GM21528 (cell line): Measurements from ENCODE around the gene AGBL1.

Experiments
- ATAC-seq: cut with Tn5 transposase; IDR thresholded peaks from one replicate; pipeline ENCODE4 v1.9.1; 2021; ENCODE audit warnings: mild to moderate bottlenecking, moderate library complexity; ENCODE audit not compliant: unreplicated experiment, low FRiP score

AGBL1 gene

DNA sequence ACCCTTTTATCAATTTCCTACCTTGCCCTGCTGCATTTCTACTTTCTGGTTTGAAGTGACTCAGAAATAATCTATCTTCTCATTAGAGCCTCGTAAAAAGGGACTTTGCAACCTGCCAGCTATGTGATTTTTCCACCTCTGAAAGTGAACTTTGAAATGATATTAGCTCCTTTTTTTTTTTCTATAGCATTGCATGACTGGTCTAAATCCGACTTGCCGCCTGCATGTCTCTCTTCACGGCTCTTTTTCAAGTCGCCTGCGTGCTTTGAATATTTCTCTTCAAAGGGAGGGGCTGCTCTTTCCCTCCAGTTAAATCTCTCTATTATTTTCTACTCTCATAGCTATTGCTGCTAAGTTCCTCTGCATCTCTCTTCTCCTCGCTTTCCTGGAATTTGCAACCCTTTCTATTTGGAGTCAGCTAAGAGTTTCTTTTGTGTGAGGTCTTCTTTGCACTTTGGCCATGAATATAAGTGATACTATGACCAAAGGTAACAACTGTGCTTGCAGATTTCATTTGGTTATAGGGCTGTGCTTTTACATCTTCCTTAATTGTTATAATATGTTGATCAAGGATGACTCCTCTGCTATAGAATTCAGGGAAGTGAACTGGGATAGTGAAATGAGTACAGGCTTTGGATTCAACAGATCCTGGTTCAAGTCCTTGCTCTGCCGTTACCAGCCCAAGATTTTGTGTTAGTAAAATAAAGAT lies 541.1 kb downstream of the AGBL1 start:
- ATAC-seq = no peak

DNA sequence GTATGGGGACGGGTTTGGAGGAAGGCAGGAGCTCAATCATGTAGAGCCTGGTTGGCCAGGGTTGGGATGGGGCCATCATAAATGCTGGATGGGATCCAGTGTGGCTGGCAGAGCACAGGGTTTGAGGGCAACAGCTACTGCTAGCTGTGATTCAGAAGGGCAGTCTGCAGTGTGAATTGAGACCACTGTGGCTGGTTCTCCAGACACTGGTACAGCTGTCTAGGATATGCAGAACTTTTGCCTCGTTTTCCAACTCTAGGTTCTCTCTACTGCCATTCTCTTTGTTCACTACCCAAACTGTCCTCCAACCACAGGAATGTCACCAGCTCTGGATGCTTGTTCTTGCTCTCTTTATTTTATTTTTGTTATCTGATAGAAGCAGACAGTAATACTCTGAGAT lies 543.6 kb downstream of the AGBL1 start:
- ATAC-seq = no peak

- ATAC-seq = no peak
These were observed 544.8 kb downstream of the AGBL1 start for GRCh38 chr15:86624261-86625036.

DNA sequence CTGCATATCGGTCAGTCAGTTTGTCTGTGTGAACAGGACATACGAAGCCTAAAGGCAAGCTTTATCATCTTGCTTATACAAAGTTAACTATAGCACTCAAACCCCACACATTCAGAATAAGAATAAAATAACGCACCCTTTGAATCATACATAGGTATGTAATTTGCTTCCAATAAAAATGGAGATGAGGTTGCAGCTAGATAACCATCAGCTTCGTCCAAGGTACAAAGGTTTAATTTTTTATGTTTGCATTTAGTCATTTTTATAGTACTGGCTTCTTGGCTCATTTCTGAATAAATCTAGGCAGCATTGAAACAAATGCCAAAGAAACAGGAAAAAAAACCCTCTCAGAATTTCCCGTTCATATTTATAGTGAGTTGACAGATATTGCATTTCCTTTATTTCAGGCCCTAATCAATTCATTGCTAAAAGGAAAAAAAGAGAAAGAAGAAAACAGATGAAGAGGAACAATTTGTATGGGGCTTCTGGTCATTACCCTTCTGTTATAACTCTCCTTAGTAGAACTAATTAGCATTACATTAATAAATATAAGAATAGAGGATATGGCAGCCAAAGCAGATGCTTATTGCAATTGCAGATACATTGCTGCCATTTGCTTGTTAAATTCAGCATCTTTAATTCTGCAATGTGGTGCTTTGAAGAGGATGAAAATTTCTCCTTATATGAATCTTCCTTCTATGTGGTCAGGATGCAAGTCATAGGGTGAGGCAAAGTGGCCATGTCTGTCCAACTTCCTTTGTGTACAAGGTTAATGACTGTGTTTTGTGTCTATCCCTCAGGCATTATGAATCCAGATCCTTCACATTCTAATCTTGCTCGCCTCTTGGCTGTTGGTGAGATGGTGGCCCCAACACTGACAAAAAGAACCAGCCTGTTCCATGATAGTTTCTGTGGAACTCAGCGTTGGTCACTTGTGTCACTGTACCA lies 550.0 kb downstream of the AGBL1 start:
- ATAC-seq = no peak

DNA sequence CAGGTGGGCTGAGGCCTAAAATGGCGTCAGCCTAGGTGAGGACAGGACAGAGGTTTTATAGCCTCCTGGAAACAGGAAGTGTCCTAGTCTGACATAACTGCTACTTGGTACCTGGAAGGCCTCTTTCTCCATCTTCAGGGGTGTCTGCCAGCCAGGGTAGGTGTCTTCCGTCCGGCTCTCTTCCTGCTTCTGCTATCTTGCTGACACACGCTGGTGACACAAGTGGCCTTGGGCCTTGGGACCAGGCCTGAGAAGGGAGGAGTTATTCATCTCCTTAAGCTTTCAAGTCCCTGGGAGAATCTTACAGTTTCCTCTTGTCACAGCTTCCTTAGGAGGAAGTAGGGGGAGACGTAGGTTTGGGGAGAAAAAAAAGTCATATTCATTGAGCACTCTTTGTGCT lies 551.3 kb downstream of the AGBL1 start:
- ATAC-seq = no peak

DNA sequence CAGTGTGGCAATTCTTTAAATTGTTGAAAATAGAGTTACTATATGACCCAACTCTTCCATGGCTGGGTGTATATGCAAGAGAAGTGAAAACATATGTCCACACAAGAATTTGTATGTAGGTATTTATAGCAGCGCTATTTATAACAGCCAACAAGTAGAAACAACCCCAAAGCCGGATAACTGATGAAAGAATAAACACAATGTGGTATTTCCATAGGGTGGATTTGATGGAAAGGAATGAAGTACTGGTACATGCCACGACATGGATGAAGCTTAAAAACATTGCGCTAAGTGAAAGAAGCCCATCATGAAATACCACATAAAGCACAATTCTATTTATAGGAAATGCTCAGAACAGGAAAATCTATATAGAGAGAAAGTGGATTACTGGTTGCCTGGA lies 554.5 kb downstream of the AGBL1 start:
- ATAC-seq = no peak

DNA sequence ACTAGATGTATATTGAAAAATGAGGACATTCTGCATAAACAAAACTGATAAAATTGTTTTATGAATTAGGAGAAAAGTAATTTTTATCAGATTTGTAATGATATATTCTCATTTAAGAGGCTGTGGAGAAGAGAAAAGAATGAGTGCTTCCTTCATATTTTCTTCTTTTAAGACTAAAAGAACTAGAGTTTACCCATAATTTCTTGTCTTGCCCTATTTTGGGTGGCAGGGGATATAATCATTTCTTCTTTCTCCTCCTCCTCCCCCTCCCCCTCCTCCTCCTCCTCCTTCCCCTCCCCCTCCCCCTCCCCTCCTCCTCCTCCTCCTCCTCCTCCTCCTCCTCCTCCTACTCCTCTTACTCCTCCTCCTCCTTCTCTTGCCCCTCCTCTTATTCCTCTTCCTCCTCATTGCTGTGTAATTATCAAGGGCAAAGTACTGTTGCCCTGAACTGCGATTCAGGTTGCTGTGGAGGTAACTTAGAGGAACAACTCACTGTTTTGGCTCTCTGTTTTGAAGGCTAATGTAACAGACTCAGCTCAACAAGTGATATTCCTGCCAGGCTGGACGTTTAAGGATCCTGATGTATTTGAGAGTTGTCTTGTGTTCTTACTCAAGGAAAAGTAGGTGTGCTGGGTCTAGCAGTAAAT lies 555.4 kb downstream of the AGBL1 start:
- no peak for ATAC-seq

DNA sequence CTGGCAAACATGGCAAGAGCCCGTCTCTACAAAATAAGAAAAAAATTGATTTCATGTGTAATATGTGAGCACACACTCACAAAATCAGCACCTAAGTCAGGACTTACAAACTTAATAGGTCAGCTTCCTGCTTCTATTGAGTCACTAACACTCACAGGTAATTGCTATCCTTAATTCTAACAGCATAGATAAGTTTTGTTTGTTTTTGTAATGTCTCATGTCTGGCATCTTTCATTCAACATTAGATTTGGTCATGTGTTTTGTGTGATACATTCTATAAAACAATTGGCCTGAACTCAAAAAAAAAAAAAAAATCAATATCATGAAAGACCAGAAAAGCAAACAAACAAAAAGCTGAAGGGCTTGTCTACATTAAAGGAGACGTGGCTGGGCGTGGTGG lies 564.7 kb downstream of the AGBL1 start:
- no peak for ATAC-seq

DNA sequence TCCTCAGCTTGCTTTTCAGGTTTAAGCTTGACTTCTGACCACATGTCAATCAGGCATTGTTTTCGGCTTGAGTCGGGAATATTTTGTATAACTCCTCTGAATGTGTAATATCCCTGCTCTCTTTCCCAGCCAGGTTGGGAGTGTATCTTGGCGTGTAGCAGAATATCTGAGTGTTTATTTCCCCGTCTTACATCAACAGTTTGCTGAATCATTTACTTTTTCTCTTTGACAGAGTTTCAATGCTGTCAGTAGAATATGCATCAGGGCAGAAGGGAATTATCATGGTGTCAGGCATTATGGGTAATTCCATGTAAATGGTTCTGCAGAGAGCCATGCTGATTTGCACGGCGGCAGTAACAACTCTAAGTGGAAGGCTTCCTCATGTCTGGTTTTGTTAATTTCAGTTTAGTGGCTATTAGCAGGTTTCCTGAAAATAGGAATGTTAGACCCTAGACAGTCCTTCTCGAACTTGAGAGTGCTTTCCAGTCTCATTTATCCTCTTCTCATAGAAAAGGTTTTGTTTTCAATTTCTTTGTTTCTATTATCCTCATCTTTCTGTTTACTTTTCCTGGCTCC lies 566.3 kb downstream of the AGBL1 start:
- ATAC-seq = no peak

DNA sequence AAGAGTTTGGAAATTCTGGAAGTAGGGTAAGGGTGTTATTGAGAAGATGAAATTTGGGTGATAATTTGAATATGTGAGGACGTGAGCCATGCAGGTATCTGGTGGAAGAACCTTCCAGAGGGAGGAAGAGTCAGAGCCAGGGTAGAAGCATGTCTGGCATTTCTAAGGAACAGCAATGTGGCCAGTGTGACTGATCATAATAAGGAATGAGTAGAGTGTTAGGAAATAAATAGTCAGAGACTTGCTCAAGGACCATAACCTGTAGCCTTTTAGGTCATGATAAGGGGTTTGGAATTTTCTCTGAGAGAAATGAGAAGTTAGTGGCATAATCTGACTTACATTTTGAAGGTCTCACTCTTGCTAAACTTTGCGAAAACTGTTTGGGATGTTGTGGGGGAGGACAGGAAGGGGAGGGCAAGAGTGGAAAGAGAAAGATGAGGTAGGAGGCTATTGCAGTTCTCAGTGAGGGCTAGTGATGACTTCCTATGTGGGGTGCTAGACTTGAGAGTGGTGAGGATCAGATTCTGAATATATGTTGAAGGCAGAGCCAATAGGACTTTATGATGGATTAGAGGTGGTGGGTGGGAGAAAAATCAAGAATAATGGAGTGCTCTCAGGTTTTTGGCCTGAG lies 568.3 kb downstream of the AGBL1 start:
- no peak for ATAC-seq

GRCh38 chr15:86649277-86649676 lies 569.6 kb downstream of the AGBL1 start:
- ATAC-seq = no peak

GRCh38 chr15:86650094-86650493 lies 570.4 kb downstream of the AGBL1 start:
- ATAC-seq = no peak

DNA sequence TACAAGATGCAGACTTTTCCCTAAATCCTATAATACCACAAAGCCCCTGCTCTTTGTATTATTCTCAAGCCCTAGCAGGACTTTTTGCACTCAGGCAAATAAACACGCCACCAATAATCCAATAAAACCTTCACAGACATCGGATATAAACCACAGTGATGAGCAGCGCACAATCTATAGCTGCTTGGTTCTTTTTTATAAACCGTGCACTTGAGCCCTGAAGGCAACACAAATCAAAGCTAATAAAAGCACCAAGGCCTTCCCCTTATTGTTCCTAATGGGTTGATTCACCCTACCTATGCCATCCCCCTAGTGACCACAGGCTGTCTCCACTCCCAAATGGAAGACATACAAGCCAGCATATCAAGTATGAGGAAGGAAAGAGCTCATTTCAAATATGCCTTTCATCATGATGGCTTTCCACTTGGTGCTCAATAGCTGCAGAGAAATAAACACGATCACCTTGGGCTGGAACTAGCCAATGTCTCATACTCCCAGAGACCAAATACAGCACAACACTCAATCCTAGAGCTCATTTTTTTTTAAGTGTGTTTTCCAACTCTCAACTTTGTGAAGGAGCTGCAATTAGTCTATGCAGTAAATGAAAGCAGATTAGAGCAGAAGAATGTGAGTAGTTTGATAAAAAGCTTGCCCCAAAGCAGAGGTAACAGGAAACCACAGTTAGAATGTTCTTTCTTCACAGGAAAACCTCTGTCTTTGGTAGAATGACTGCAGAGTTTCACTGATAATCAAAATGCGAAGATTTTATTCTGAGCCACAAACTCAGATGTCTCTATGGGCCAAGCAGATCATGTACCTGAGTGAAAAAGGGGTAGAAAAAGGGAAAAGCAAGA lies 573.9 kb downstream of the AGBL1 start:
- no peak for ATAC-seq

DNA sequence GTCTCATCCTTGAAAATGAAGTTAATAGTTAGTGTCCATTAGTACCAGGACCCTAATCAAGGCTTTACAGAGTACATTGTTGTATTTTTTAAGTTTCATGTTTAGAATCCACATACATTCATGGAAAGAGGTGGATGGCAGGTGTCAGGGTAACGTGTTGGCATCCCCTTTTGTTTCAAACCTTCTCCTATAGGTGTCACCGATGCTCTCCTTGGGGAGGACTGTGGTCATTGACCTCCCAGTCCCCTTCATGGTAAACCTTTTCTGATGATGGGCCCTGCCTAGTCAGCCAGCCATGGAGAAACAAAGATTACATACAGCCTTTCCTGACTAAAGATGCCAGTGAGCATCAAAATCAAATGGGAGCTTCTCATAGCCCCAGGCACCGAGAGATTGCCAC lies 574.8 kb downstream of the AGBL1 start:
- no peak for ATAC-seq

DNA sequence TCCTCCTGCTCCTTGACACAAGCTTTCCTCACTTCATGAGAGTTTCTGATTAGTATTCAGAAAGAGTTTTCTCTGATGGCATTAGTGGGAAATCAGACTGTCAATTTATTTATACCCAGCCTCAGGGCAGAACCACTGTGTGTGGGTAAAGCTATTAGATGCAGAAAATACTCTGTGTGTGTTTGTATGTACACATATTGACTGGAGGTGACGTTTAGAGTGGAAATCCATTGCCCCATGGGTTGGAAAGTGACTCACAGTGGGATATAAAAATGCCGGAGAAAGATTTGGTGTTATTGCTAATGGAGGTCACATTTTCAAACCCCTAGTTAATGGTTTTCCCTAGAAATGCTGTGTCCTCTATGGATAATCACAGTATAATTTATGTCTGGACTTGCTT lies 577.6 kb downstream of the AGBL1 start:
- ATAC-seq = no peak

DNA sequence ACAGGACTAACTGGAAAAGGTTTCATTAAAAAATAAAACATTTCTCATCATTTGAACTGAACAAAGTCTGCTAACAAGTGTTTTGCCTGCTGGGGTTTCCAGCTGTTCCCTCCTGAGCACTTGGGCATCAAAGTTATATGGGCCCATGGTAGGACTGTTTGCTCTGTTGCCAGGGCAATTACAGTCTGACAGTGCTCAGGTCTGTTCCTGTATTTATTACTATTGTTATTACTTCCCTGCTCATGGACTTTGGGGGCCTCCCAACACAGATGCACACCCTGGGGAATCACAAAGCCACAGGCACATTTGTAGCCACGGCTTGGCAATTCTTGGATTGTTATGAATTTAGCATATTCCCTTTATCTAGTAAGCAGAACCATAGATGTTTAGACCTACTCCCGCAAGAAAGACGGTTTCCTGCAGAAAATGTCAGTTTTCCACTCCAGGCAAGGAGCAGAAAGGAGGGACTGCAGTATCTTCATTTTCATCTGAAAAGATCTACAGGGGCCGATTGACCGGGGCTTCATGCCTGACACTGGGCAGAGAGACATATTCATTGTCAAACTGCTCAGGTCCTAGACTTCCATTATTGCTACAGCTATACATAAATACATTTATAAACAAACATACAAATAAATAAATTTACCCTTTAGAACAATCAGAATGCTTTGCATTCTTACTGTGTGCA lies 580.2 kb downstream of the AGBL1 start:
- ATAC-seq = no peak

GRCh38 chr15:86661580-86661979 lies 581.9 kb downstream of the AGBL1 start:
- ATAC-seq = no peak

GRCh38 chr15:86663304-86663703 lies 583.6 kb downstream of the AGBL1 start:
- ATAC-seq = no peak
